HG03060 (cell line): ENCODE results near the gene UBQLN3.

Experiments
- ATAC-seq: cut with Tn5 transposase; IDR thresholded peaks from one replicate; pipeline ENCODE4 v1.9.1; 2021; ENCODE audit warnings: low read depth, moderate number of reproducible peaks; ENCODE audit not compliant: unreplicated experiment

UBQLN3 gene

GRCh38 chr11:5509803-5510202, at the start of gene UBQLN3:
TSS of gene UBQLN3 (minus strand) at chr11:5509957. CDS start at chr11:5509558, 399 bp downstream.
- no peak for ATAC-seq

GRCh38 chr11:5557751-5558150, 48.0 kb upstream of the UBQLN3 start:
- ATAC-seq, result no peak

- ATAC-seq, result no peak
Observed at GRCh38 chr11:5556596-5557188, 46.9 kb upstream of the UBQLN3 start.

DNA sequence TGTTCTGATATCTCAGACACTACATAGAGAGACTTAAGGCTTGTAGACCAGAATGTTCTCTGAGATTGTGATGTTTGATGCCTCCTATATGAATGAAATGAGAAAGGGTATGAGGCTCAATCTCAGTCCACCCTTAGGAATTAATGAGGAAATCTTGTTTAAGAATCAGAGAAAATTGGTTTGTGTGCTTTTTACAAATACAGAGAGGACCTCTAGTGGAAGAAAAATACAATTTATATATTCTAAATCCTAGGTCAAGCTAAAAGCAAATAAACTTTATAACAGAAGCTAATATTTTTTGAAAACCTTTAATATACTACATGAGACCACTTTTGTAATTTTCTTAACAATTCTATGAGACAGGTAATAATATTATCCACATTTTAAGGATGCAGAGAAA, 43.6 kb upstream of the UBQLN3 start:
- ATAC-seq, result no peak

GRCh38 chr11:5550440-5551095, 40.8 kb upstream of the UBQLN3 start:
- ATAC-seq, result peak; percentile 87

- no peak for ATAC-seq
Observed at GRCh38 chr11:5548440-5548839, 38.7 kb upstream of the UBQLN3 start, which contains the start of gene OR52H1. TSS of gene OR52H1 (minus strand) at chr11:5548540. CDS start at chr11:5545505, 3,035 bp downstream.

DNA sequence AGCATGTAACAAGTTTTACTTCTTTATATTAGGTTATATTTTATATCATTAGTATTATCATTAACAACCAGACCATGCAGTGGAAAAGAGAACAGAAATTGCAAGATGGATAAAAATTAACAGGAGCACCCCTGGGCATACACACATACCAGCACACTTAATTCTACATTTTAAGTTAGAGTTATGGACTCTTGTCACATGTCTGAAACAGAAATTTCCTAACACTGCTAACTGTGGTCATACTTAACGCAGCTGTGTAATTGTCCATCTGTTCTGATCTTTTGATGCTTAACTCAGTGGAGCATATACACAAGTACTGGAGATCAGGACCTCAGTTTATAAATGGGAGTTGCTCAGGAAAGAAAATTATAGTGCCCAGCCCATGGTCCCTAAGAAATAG, 38.2 kb upstream of the UBQLN3 start:
- ATAC-seq, result no peak

- ATAC-seq, result no peak
Observed at GRCh38 chr11:5546457-5546856, 36.7 kb upstream of the UBQLN3 start.

DNA sequence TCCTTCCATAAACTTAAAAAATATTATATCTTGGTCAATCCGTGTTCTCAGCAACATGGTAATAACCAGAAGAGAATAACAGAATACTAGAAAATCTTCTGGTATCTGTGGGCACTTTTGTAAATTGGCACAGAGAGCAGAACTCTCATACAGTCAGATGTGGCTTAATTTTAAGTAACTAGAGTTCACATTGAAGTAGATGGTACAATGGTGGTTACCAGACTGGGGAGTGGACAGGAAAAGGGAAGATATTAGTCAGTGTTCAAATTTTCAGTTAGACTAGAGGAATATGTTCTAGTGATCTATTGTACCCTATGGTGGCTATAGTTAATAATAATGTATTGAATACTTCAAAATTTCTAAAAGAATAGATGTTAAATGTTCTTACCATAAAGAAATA, 31.7 kb upstream of the UBQLN3 start:
- ATAC-seq, result no peak

DNA sequence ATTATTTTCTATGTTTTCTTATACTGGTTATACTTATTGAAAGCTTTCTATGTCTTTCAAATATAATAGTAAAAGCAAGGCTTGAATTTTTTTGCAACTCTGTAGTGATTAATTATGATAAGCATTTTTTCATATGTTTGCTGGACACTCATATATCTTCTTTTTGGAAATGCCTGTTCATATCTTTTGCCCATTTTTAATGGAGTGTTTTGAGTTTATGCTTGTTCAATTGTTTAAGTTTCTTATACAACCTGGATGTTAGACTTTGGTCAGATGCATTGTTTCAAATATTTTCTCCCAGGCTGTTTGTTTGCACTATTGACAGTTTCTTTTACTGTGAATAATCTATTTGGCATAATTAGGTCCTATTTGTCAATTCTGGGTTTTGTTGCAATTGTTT, 26.7 kb upstream of the UBQLN3 start:
- ATAC-seq, result no peak

- no peak for ATAC-seq
Observed at GRCh38 chr11:5534046-5534445, 24.3 kb upstream of the UBQLN3 start.

GRCh38 chr11:5531053-5531831, 21.5 kb upstream of the UBQLN3 start:
- ATAC-seq, result no peak

GRCh38 chr11:5528495-5528894, 18.7 kb upstream of the UBQLN3 start:
- ATAC-seq, result no peak

DNA sequence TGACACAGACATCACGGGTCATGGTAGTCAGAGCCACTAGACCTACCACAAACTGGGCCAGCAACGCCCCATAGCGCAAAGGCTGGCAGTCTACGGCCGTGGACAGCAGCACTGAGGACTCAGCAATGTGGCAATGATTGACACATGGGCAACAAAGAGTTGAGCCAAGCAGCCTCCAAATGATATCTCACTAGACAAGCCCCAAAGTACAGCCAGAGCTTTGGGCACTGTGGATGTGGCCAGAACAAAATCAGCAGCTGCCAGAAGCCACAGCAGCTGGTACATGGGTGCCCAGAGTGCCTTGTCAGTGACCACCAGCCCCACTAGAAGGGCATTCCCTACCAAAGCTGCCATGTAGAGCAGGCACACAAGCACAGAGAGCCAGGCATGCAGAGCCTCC, 18.0 kb upstream of the UBQLN3 start:
- ATAC-seq, result no peak

DNA sequence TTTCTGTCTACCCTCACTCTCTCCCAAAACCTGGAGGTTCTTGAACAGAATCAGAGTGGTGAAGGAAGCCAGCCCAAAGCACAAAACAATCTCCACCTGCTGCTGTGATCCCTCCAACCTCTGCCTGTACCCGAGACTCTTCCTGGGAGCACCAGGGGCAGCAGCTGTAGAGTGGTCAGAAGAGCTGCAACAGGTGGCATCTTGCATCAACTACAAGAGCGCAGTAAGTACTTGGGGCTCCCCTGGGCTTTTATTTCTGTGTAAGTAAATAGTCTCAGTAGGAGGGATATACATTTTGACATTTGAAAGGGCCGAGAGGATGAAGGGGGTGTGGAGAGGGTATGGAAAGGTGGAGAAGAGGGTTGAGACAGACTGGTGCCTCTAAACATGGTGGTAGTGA, 15.0 kb upstream of the UBQLN3 start:
- ATAC-seq, result no peak

DNA sequence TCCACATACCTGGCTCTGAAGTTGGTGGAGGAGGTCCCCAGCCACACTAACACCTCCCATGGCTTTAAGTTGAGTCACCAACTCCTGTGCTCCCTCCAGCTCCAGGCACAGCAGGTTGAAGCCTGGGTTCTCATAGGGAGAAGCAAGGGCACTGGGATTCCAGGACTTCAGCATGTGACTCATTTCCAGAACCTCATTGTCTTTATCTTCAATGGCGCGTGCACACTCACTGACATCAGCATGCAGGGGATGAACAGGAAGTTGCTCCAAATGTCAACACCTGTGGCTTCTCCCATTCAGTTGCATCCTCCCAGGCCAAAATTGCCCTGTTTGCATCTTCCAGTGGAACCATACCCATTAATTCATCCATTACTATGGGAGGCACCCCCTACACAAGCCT, 12.6 kb upstream of the UBQLN3 start:
- no peak for ATAC-seq

DNA sequence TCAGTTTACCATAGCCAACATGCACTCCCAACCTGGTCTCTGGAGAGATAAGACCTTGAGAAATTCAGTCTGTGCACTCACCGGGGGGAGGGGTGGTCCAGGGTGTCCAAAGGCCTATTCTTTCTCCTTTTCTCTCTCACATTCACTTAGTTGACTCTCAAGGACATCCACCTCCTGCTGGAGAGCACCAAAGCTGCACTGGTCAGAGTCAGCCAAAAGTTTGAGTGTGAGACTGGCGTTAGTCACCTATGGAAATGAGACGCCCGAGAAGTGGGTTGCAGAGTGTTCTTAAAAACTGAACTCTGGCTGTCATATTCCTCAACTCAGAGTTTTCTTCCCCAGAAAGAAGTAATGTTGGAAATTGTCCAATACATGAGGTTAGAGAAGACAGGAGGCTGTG, 11.8 kb upstream of the UBQLN3 start:
- no peak for ATAC-seq

- no peak for ATAC-seq
Observed at GRCh38 chr11:5516599-5516998, 6.8 kb upstream of the UBQLN3 start, which contains the start of gene UBQLNL. TSS of gene UBQLNL (minus strand) at chr11:5516699. CDS start at chr11:5516441, 258 bp downstream.

DNA sequence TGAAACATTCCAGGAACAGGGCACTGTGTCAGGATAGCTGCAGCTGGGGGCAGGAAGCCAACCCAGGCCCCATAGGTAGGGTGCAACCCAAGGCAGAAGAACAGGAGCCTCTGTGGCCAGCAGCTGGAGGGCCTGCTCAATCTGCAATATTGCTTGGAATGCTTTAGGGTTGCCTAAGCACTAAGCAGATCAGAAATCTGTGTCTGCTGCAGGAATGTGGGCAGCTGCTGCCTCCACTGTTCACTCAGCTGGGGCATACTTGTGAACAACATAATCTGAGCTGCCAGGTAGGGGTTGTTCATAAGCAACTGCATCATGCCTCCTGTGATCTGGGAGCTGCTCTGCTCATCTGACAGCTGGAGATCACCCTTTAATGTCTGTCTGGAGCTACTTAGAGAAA, 5.1 kb upstream of the UBQLN3 start:
- no peak for ATAC-seq

- no peak for ATAC-seq
Observed at GRCh38 chr11:5508605-5509004, 1.2 kb downstream of the UBQLN3 start.

GRCh38 chr11:5507933-5508305, 1.8 kb downstream of the UBQLN3 start:
- no peak for ATAC-seq
